ENCODE measurements around the gene RGS19.

The RGS19 gene

DNA sequence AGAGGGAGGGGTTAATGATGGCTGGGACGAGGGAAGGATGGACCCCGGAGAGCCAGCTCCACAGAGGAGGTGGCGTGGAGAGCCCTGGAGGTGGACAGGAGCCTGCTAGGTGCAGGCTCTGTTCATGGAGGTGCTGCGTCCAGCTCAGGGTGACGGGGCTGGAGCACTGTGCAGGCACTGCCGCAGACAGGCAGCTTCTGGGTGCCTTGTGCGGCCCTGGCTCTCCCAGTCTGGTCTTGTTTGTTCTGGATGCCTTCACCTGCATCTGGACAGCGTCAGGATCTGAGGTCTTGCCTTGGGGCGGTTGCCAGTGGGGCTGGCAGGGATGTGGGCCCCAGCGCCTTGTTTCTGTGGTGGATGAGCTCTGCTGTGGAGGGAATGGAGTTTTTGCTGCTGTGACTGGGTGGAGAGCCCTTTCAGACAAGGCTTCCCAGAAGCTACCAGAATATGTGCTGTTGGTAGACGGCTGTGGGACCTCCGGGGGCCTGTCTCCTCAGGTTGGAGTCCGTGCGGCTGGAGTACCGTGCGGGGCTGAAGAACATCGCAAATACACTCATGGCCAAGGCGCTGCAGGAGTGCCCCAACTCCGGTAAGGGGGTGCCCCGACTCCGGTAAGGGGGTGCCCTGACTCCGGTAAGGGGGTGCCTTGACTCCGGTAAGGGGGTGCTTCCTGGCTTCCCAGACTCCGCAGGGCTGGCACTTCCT lies 51.2 kb downstream of the RGS19 start:
- Histone ChIP-seq H3K27me3 (ENCODE audit: insufficient read depth, poor library complexity, severe bottlenecking) (no peaks in the 10 kb centered on the region), H3K9me3 (ENCODE audit: severe bottlenecking) (no peaks in the 10 kb centered on the region), H3K27ac (ENCODE audit: poor library complexity, severe bottlenecking) (no peak overlapping the region), H3K36me3 (ENCODE audit: low read depth) (peaks cover 85% of the 10 kb centered on the region), H3K4me3 (ENCODE audit: severe bottlenecking) (no peak overlapping the region), H3K4me1 (ENCODE audit: insufficient read depth, poor library complexity, severe bottlenecking) (no peaks in the 10 kb centered on the region)
- DNase-seq (ENCODE audit: low spot score) (peak; percentile 82), ATAC-seq (ENCODE audit: low read depth) (no peak)
- no peak for TF ChIP-seq CTCF (IDR thresholded peaks at IDR 0.05; ENCODE audit: poor library complexity, severe bottlenecking)

- DNase-seq (ENCODE audit: low spot score) (peak; percentile 87), ATAC-seq (ENCODE audit: low read depth) (no peak)
- TF ChIP-seq CTCF (IDR thresholded peaks at IDR 0.05; ENCODE audit: poor library complexity, severe bottlenecking) = no peak
- Histone ChIP-seq H3K4me1 (ENCODE audit: insufficient read depth, poor library complexity, severe bottlenecking) (no peaks in the 10 kb centered on the region), H3K4me3 (ENCODE audit: severe bottlenecking) (no peak overlapping the region), H3K27me3 (ENCODE audit: insufficient read depth, poor library complexity, severe bottlenecking) (no peaks in the 10 kb centered on the region), H3K36me3 (ENCODE audit: low read depth) (peaks cover 92% of the 10 kb centered on the region), H3K9me3 (ENCODE audit: severe bottlenecking) (no peaks in the 10 kb centered on the region), H3K27ac (ENCODE audit: poor library complexity, severe bottlenecking) (no peak overlapping the region)
These were observed 53.4 kb downstream of the RGS19 start for GRCh38 chr20:64025826-64026412.

- H3K36me3 ChIP-seq (ENCODE audit: low read depth) = peaks cover 92% of the 10 kb centered on the region
- DNase-seq (ENCODE audit: low spot score) = peak; percentile 83
- H3K4me3 ChIP-seq (ENCODE audit: severe bottlenecking) = no peak overlapping the region
- no peaks in the 10 kb centered on the region for H3K9me3 ChIP-seq (ENCODE audit: severe bottlenecking)
- ATAC-seq (ENCODE audit: low read depth) = no peak
- no peaks in the 10 kb centered on the region for H3K27me3 ChIP-seq (ENCODE audit: insufficient read depth, poor library complexity, severe bottlenecking)
- H3K27ac ChIP-seq (ENCODE audit: poor library complexity, severe bottlenecking) = no peak overlapping the region
- no peak for TF ChIP-seq CTCF (IDR thresholded peaks at IDR 0.05; ENCODE audit: poor library complexity, severe bottlenecking)
- H3K4me1 ChIP-seq (ENCODE audit: insufficient read depth, poor library complexity, severe bottlenecking) = no peaks in the 10 kb centered on the region
These were observed 54.1 kb downstream of the RGS19 start for GRCh38 chr20:64025101-64025825.

- Histone ChIP-seq H3K27me3 (ENCODE audit: insufficient read depth, poor library complexity, severe bottlenecking) (no peaks in the 10 kb centered on the region), H3K36me3 (ENCODE audit: low read depth) (peaks cover 95% of the 10 kb centered on the region), H3K27ac (ENCODE audit: poor library complexity, severe bottlenecking) (no peak overlapping the region), H3K9me3 (ENCODE audit: severe bottlenecking) (no peaks in the 10 kb centered on the region), H3K4me3 (ENCODE audit: severe bottlenecking) (no peak overlapping the region), H3K4me1 (ENCODE audit: insufficient read depth, poor library complexity, severe bottlenecking) (no peaks in the 10 kb centered on the region)
- TF ChIP-seq CTCF (IDR thresholded peaks at IDR 0.05; ENCODE audit: poor library complexity, severe bottlenecking) = no peak
- no peak for ATAC-seq (ENCODE audit: low read depth)
- no peak for DNase-seq (ENCODE audit: low spot score)
These were observed 55.0 kb downstream of the RGS19 start for GRCh38 chr20:64024141-64024990.

All from RWPE2 (cell line).